HCT116 (cell line): ENCODE results near the gene SOX30. TPM values are rescaled to one million over a fixed set of nuclear protein-coding genes. Genes with fewer than 3 reads are reported as not detected.

Experiments
- ATAC-seq: fragments of 200-7000 bp; cut with Tn5 transposase; 2 replicates; pipeline ENCODE4 v1.9.1; 2020; ENCODE audit warnings: mild to moderate bottlenecking, moderate library complexity
- BruUV-seq: library from RNA; stranded (reverse); fragments of 400-500 nt; replicated peaks from 2 replicates; lab custom pipeline; 2021; lab: Mats Ljungman, UMichigan
- CTCF ChIA-PET: fragments of 300-600 bp; sonication (Branson Sonifier 250); formaldehyde crosslinking; loops from one replicate; lab custom pipeline; 2021; ENCODE audit warnings: antibody characterized with exemption; lab: Charles Lee
- POLR2A ChIA-PET: fragments of 300-600, 350-600 bp; sonication (Branson Sonifier 250); formaldehyde crosslinking; loops from one replicate; lab custom pipeline; 2021; ENCODE audit warnings: antibody characterized with exemption; lab: Charles Lee
- RAD21 ChIA-PET, 2 experiments: fragments of 300-600 bp; sonication (Branson Sonifier 250); formaldehyde crosslinking; loops; one replicate each; lab custom pipeline; 2023; ENCODE audit warnings: low total read pairs in 2 of 2; ENCODE audit not compliant: uncharacterized antibody in 2 of 2, unreplicated experiment in 2 of 2, low non-redundant PET in 1 of 2; lab: Charles Lee
- DNase-seq: peaks from one replicate; pipeline ENCODE4 v3.0.0-alpha.2; 2010; ENCODE audit warnings: low read depth, low spot score
- H2AFZ ChIP-seq: fragments of 200-600 bp; shearing (Covaris generic), sonication (generic); 2 replicates; pipeline ENCODE4 v1.6.1; 2017; ENCODE audit warnings: low read depth, mixed run types, mixed read lengths, antibody characterized with exemption, low read length; ENCODE audit not compliant: poor library complexity, severe bottlenecking
- H3K27ac ChIP-seq: 2 replicates; pipeline ENCODE4 v1.5.1; 2012; ENCODE audit warnings: low read depth, low read length
- H3K27me3 ChIP-seq: fragments of 200-600 bp; sonication (generic); 2 replicates; pipeline ENCODE4 v1.6.1; 2016; ENCODE audit warnings: mixed run types, low read length, mixed read lengths; ENCODE audit not compliant: insufficient read depth
- H3K36me3 ChIP-seq, 2 experiments: fragments of 200-500 bp in 1 of 2; fragments of 200-600 bp in 1 of 2; sonication (Bioruptor generic) in 1 of 2; sonication (generic) in 1 of 2; 2 replicates each; pipeline versions ENCODE4 v1.5.1 to v1.6.1; 2014 to 2016; ENCODE audit warnings: low read length in 2 of 2, inconsistent platforms in 1 of 2, mixed read lengths in 1 of 2, mixed run types in 1 of 2; ENCODE audit not compliant: insufficient read depth in 2 of 2, control insufficient read depth in 1 of 2
- H3K4me1 ChIP-seq, 2 experiments: fragments of 200-600 bp in 1 of 2; sonication (generic) in 1 of 2; 2 replicates each; pipeline versions ENCODE4 v1.5.1 to v1.6.1; 2012 to 2017; ENCODE audit warnings: low read length in 2 of 2, inconsistent platforms in 1 of 2, mild to moderate bottlenecking in 1 of 2, mixed read lengths in 1 of 2, mixed run types in 1 of 2, moderate library complexity in 1 of 2; ENCODE audit not compliant: insufficient read depth in 2 of 2, control insufficient read depth in 1 of 2
- H3K4me2 ChIP-seq: fragments of 200-600 bp; sonication (generic); 2 replicates; pipeline ENCODE4 v1.6.1; 2017; ENCODE audit warnings: mixed run types, low read length, mixed read lengths
- H3K4me3 ChIP-seq, 2 experiments: fragments of 200-600 bp in 1 of 2; sonication (generic) in 1 of 2; replicated peaks in 1 of 2; 2 replicates each; pipeline ENCODE4 v1.5.1; 2011 to 2016; ENCODE audit warnings: low read length in 2 of 2, control low read depth in 1 of 2, low read depth in 1 of 2, mild to moderate bottlenecking in 1 of 2, mixed read lengths in 1 of 2, mixed run types in 1 of 2
- H3K79me2 ChIP-seq: fragments of 200-600 bp; sonication (generic); 2 replicates; pipeline ENCODE4 v1.6.1; 2017; ENCODE audit warnings: mild to moderate bottlenecking, mixed run types, low read length, moderate library complexity, mixed read lengths; ENCODE audit not compliant: insufficient read depth
- H3K9ac ChIP-seq: fragments of 200-600 bp; sonication (generic); 2 replicates; pipeline ENCODE4 v1.6.1; 2016; ENCODE audit warnings: low read length, mixed read lengths
- H3K9me2 ChIP-seq: fragments of 200-600 bp; sonication (generic), shearing (Covaris generic); 2 replicates; pipeline ENCODE4 v1.6.1; 2017; ENCODE audit warnings: mixed run types, mild to moderate bottlenecking, moderate library complexity; ENCODE audit not compliant: insufficient read depth
- H3K9me3 ChIP-seq, 2 experiments: fragments of 200-500 bp in 1 of 2; fragments of 200-600 bp in 1 of 2; sonication (Bioruptor generic) in 1 of 2; sonication (generic) in 1 of 2; 2 replicates each; pipeline ENCODE4 v1.6.1; 2014 to 2017; ENCODE audit warnings: low read length in 2 of 2, mixed read lengths in 2 of 2, inconsistent platforms in 1 of 2, low read depth in 1 of 2, mild to moderate bottlenecking in 1 of 2, mixed run types in 1 of 2, moderate library complexity in 1 of 2; ENCODE audit not compliant: control insufficient read depth in 1 of 2, insufficient read depth in 1 of 2
- H4K20me1 ChIP-seq: fragments of 200-600 bp; sonication (generic), shearing (Covaris generic); 2 replicates; pipeline ENCODE4 v1.6.1; 2017; ENCODE audit warnings: mixed run types, mild to moderate bottlenecking, moderate library complexity; ENCODE audit not compliant: insufficient read depth
- ATF3 ChIP-seq: IDR thresholded peaks from 2 replicates; pipeline ENCODE4 v1.6.1; 2012
- CBX3 ChIP-seq: IDR thresholded peaks from 2 replicates; pipeline ENCODE4 v1.6.1; 2012; ENCODE audit warnings: low read depth
- CTCF ChIP-seq, 3 experiments: fragments of 200-600 bp in 1 of 3; sonication (generic) in 1 of 3; IDR thresholded peaks in 2 of 3; conservative IDR thresholded peaks in 1 of 3; 2 replicates each; pipeline ENCODE4 v1.5.1; 2012 to 2017; ENCODE audit warnings: low read depth in 2 of 3, low read length in 2 of 3, antibody characterized with exemption in 1 of 3, borderline replicate concordance in 1 of 3, control low read depth in 1 of 3, mild to moderate bottlenecking in 1 of 3, mixed read lengths in 1 of 3, mixed run types in 1 of 3, moderate library complexity in 1 of 3; ENCODE audit not compliant: insufficient read depth in 1 of 3
- EGR1 ChIP-seq: IDR thresholded peaks from 2 replicates; pipeline ENCODE4 v1.6.1; 2012; ENCODE audit warnings: low read depth
- ELF1 ChIP-seq: IDR thresholded peaks from 2 replicates; pipeline ENCODE4 v1.6.1; 2012; ENCODE audit warnings: low read depth, borderline replicate concordance
- EZH2 ChIP-seq: fragments of 200-600 bp; sonication (generic); IDR thresholded peaks from 2 replicates; pipeline ENCODE4 v1.6.1; 2017; ENCODE audit warnings: antibody characterized with exemption, mixed run types
- EZH2phosphoT487 ChIP-seq: fragments of 200-600 bp; IDR thresholded peaks from 2 replicates; pipeline ENCODE4 v1.6.1; 2018; ENCODE audit warnings: antibody characterized with exemption, borderline replicate concordance
- FOSL1 ChIP-seq: IDR thresholded peaks from 2 replicates; pipeline ENCODE4 v1.6.1; 2012; ENCODE audit warnings: low read depth
- JUND ChIP-seq: IDR thresholded peaks from 2 replicates; pipeline ENCODE4 v1.6.1; 2012
- MAX ChIP-seq: IDR thresholded peaks from 2 replicates; pipeline ENCODE4 v1.6.1; 2012
- POLR2A ChIP-seq: IDR thresholded peaks from 2 replicates; pipeline ENCODE4 v1.7.0; 2011; ENCODE audit warnings: borderline replicate concordance; ENCODE audit not compliant: insufficient read depth, insufficient read length; ENCODE audit errors: extremely low read depth
- POLR2AphosphoS5 ChIP-seq: IDR thresholded peaks from 2 replicates; pipeline ENCODE4 v1.6.1; 2011; ENCODE audit warnings: mild to moderate bottlenecking, low read depth, low read length, moderate library complexity
- SIN3A ChIP-seq: IDR thresholded peaks from 2 replicates; pipeline ENCODE4 v1.6.1; 2012; ENCODE audit warnings: low read depth
- SP1 ChIP-seq: IDR thresholded peaks from 2 replicates; pipeline ENCODE4 v1.6.1; 2012; ENCODE audit warnings: low read depth
- SRF ChIP-seq: IDR thresholded peaks from 2 replicates; pipeline ENCODE4 v1.6.1; 2012; ENCODE audit warnings: low read depth
- TCF7L2 ChIP-seq: IDR thresholded peaks from 2 replicates; pipeline ENCODE4 v1.7.0; 2011; ENCODE audit warnings: borderline replicate concordance, inconsistent platforms; ENCODE audit not compliant: insufficient read depth, insufficient read length; ENCODE audit errors: extremely low read depth
- ZBTB33 ChIP-seq: IDR thresholded peaks from 2 replicates; pipeline ENCODE4 v1.6.1; 2011; ENCODE audit warnings: mild to moderate bottlenecking, low read length, moderate library complexity; ENCODE audit not compliant: insufficient replicate concordance; ENCODE audit errors: extremely low read depth
- ZFX ChIP-seq: fragments of 450-650 bp; IDR thresholded peaks from 2 replicates; pipeline ENCODE4 v1.6.1; 2017
- ZNF274 ChIP-seq: fragments of 200-500 bp; sonication (Bioruptor generic); IDR thresholded peaks from 2 replicates; pipeline ENCODE4 v1.6.1; 2014; ENCODE audit warnings: mild to moderate bottlenecking, low read depth, low read length, inconsistent platforms
- intact Hi-C: fragments of 100-400 bp; cut with micrococcal nuclease; formaldehyde crosslinking; loops from 2 replicates; pipeline ENCODE4 v1.10.0; 2022
- total RNA-seq: library from RNA; stranded (reverse); gene quantifications from one replicate; pipeline ENCODE4 v1.2.1, GENCODE V29; 2021; ENCODE audit not compliant: unreplicated experiment

SOX30 gene
- total RNA-seq, 1 experiment from 2014 or later, result 0.27 TPM

GRCh38 chr5:157682257-157682656 is 30.0 kb upstream of the SOX30 start:
- intact Hi-C loops, result no loop called here
- Histone ChIP-seq H3K4me2 (no peak overlapping the region), H3K4me3 (no peak overlapping the region), H3K36me3 (no peaks in the 10 kb centered on the region), H3K79me2 (no peaks in the 10 kb centered on the region), H3K9ac (no peak overlapping the region), H3K4me1 (no peaks in the 10 kb centered on the region), H3K9me3 (no peaks in the 10 kb centered on the region), H3K27ac (no peak overlapping the region), H3K9me2 (no peaks in the 10 kb centered on the region), H3K27me3 (no peaks in the 10 kb centered on the region), H2AFZ (no peak overlapping the region), H4K20me1 (no peaks in the 10 kb centered on the region)
- RAD21 ChIA-PET, result no interaction called here
- no TSS peak for BruUV-seq
- POLR2A ChIA-PET, result interaction anchor here (0.6 kb wide), 1 partner anchor 539 kb away, joined by 4 read pairs; the partner anchor contains the start of gene MED7
- TF ChIP-seq ZFX, result no peak
- no peak for TF ChIP-seq CBX3
- TF ChIP-seq CTCF (IDR thresholded peaks at IDR 0.05 in 2 of 3, conservative IDR thresholded peaks at IDR 0.05 in 1 of 3; ENCODE audit: borderline replicate concordance in 1 of 3, insufficient read depth in 1 of 3, low read depth in 2 of 3, low read length in 2 of 3), result no peak
- TF ChIP-seq POLR2AphosphoS5, result no peak
- TF ChIP-seq SIN3A, result no peak
- no peak for TF ChIP-seq SRF
- no peak for TF ChIP-seq EGR1
- no peak for DNase-seq
- CTCF ChIA-PET, result no interaction called here
- ATAC-seq, result no peak

- no TSS peak for BruUV-seq
- no peak overlapping the region for H3K9ac ChIP-seq
- no peak overlapping the region for H3K4me3 ChIP-seq
- H3K79me2 ChIP-seq, result no peaks in the 10 kb centered on the region
- ChIA-PET RAD21 (no interaction called here), CTCF (no interaction called here), POLR2A (no interaction called here)
- ATAC-seq, result no peak
- H3K9me3 ChIP-seq, result no peaks in the 10 kb centered on the region
- H3K4me1 ChIP-seq, result no peaks in the 10 kb centered on the region
- no peaks in the 10 kb centered on the region for H3K36me3 ChIP-seq
- no peaks in the 10 kb centered on the region for H4K20me1 ChIP-seq
- H2AFZ ChIP-seq, result no peak overlapping the region
- DNase-seq, result no peak
- no peaks in the 10 kb centered on the region for H3K27me3 ChIP-seq
- H3K27ac ChIP-seq, result no peak overlapping the region
- H3K4me2 ChIP-seq, result no peak overlapping the region
- intact Hi-C loops, result no loop called here
- no peaks in the 10 kb centered on the region for H3K9me2 ChIP-seq
- TF ChIP-seq POLR2A (no peak), FOSL1 (no peak), ZBTB33 (no peak), TCF7L2 (no peak), JUND (no peak), CBX3 (no peak), POLR2AphosphoS5 (no peak), EGR1 (no peak), EZH2phosphoT487 (no peak), SIN3A (no peak), ELF1 (no peak), ATF3 (no peak), ZNF274 (no peak), EZH2 (no peak), SP1 (no peak), MAX (no peak)
These were observed 28.8 kb upstream of the SOX30 start for GRCh38 chr5:157681048-157681447.
